HFF-Myc (cell line): Measurements from ENCODE around the gene WDR37.

Source experiments
- DNase-seq: peaks from one replicate; pipeline ENCODE4 v3.0.0-alpha.2; 2011; ENCODE audit warnings: low read depth; ENCODE audit errors: extremely low read depth
- H3K4me3 ChIP-seq: replicated peaks from 2 replicates; pipeline ENCODE4 v1.5.1; 2011; ENCODE audit warnings: low read depth, mild to moderate bottlenecking, control low read depth, low read length
- CTCF ChIP-seq: IDR thresholded peaks from 2 replicates; pipeline ENCODE4 v1.5.1; 2012; ENCODE audit warnings: mild to moderate bottlenecking, low read depth, low read length, control low read depth; ENCODE audit errors: missing control alignments

WDR37 gene

GRCh38 chr10:1153251-1153763 lies 97.1 kb downstream of the WDR37 start:
- H3K4me3 ChIP-seq: no peak overlapping the region
- DNase-seq: no peak
- TF ChIP-seq CTCF: no peak

- no peak for DNase-seq
- no peak overlapping the region for H3K4me3 ChIP-seq
- no peak for TF ChIP-seq CTCF
Measured at GRCh38 chr10:1153805-1154351, 97.7 kb downstream of the WDR37 start.

- DNase-seq: no peak
- H3K4me3 ChIP-seq: no peak overlapping the region
- no peak for TF ChIP-seq CTCF
Measured at GRCh38 chr10:1154531-1155295, 98.5 kb downstream of the WDR37 start.

GRCh38 chr10:1155791-1156615 lies 99.8 kb downstream of the WDR37 start:
- no peak for TF ChIP-seq CTCF
- H3K4me3 ChIP-seq: no peak overlapping the region

GRCh38 chr10:1156616-1156886 lies 100.4 kb downstream of the WDR37 start:
- DNase-seq: no peak
- TF ChIP-seq CTCF: no peak
- H3K4me3 ChIP-seq: no peak overlapping the region

More at GRCh38 chr10:1155791-1156615, 99.8 kb downstream of the WDR37 start:
- no peak for DNase-seq

GRCh38 chr10:1156921-1157614 lies 100.9 kb downstream of the WDR37 start:
- TF ChIP-seq CTCF: no peak
- no peak overlapping the region for H3K4me3 ChIP-seq
- DNase-seq: no peak
